SJCRH30 (cell line): ENCODE data around the gene MUC15. TPM values are rescaled to one million over a fixed set of nuclear protein-coding genes. Genes with fewer than 3 reads are reported as not detected.
"Not testable (repeated sequence)": the region's sequence is repeated elsewhere in the genome, so short reads cannot be mapped to it uniquely, and the experiment has no call there.

Experiments used
- DNase-seq, 2 experiments: peaks; one replicate each; pipeline ENCODE4 v3.0.0-alpha.2; 2015 to 2020
- H3K27ac ChIP-seq: fragments of 250-450 bp; sonication (Bioruptor Pico); 2 replicates; pipeline ENCODE4 v1.5.1; 2020; ENCODE audit warnings: mild to moderate bottlenecking, moderate library complexity
- H3K27me3 ChIP-seq: fragments of 250-450 bp; sonication (Bioruptor Pico); 2 replicates; pipeline ENCODE4 v1.5.1; 2020; ENCODE audit warnings: mild to moderate bottlenecking, moderate library complexity
- H3K36me3 ChIP-seq: fragments of 250-450 bp; sonication (Bioruptor Pico); 2 replicates; pipeline ENCODE4 v1.5.1; 2020; ENCODE audit warnings: mild to moderate bottlenecking, moderate library complexity
- H3K4me1 ChIP-seq: fragments of 250-450 bp; sonication (Bioruptor Pico); 2 replicates; pipeline ENCODE4 v1.5.1; 2020; ENCODE audit warnings: mild to moderate bottlenecking, moderate library complexity
- H3K4me3 ChIP-seq: fragments of 250-450 bp; sonication (Bioruptor Pico); 2 replicates; pipeline ENCODE4 v1.5.1; 2020; ENCODE audit warnings: mild to moderate bottlenecking, moderate library complexity
- H3K9me3 ChIP-seq: fragments of 250-450 bp; sonication (Bioruptor Pico); replicated peaks from 2 replicates; pipeline ENCODE4 v1.5.1; 2020; ENCODE audit warnings: mild to moderate bottlenecking, moderate library complexity
- total RNA-seq: library from RNA; depleted of rRNA; stranded (reverse); fragments of >200 nt; shearing (Covaris generic); gene quantifications from 2 replicates; pipeline ENCODE4 v1.2.3, GENCODE V29; 2014; rRNA removed

MUC15 gene, protein sequence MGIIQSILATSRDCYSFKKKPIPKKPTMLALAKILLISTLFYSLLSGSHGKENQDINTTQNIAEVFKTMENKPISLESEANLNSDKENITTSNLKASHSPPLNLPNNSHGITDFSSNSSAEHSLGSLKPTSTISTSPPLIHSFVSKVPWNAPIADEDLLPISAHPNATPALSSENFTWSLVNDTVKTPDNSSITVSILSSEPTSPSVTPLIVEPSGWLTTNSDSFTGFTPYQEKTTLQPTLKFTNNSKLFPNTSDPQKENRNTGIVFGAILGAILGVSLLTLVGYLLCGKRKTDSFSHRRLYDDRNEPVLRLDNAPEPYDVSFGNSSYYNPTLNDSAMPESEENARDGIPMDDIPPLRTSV
- not detected in 2 replicates for total RNA-seq

DNA sequence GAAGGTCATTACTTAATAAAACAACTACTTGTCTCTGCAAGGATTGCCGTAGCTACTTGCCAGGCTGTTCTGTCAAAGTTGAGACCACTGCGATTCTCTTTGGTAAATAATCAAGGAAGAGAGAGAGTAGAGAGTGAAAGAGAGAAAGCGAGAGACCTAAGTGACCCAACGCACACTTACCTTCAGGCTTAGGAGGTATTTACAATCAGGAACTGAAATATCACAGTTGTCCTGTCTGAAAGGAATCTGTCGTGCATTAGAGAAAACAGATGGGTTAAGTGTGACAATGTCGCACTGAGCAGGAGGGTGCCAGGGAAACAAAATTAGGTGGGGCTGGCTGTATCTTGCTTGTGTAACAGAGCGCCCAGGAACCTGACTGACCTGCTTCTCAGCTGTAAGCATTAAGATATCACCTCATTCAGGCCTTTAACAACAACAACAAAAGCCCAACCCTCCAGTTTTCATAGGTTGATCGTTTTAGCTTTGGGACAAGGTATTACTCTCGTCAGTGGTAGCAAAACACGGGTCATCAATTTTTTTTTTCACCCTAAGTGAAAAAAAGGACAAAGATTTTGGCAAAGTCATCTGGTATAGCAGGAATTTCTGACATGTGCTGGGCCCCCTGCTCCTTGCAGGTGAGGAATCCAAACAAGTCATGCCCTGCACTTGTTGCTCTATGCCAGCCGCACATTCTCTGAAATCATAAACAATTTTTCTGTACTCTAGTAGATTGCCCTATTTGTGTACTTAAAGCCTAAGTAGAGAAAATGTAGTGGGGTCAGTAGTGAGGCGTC is at the start of gene MUC15:
TSS of gene MUC15 (minus strand) at position 403 of the 794 bp plus-strand sequence. CDS start 5,169 bp downstream, outside the sequence.
- H3K27me3 ChIP-seq = no peaks in the 10 kb centered on the region; the same call in 1 of the 2 replicates
- no peaks in the 10 kb centered on the region for H3K9me3 ChIP-seq
- H3K27ac ChIP-seq = no peak within 1 kb of the TSS
- no peaks in the 10 kb centered on the region for H3K4me1 ChIP-seq
- no peaks in the 10 kb centered on the region for H3K36me3 ChIP-seq
- DNase-seq = no peak
- no peak within 1 kb of the TSS for H3K4me3 ChIP-seq

DNA sequence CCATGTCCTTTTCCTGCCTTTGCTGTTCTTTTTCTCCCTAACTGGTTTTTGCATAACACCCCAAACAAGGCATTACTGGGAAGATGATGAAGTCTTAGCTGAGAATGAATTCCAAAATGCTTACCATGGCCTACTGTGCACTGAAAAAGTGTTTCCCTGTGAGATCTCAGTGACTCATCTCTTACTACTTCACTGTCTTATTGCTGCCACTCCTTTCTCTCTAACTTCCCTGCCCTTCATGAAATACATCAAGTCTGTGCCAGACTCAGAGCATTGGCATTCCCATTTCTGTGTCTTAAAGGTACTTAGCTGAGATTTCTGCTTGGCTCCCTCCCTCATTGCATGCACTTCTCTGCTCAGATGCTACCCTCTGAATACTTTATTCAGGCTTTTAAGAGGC is 49.1 kb upstream of the MUC15 start:
- no peak for DNase-seq
- H3K9me3 ChIP-seq = no peaks in the 10 kb centered on the region
- H3K27me3 ChIP-seq = no peaks in the 10 kb centered on the region
- H3K4me3 ChIP-seq = no peak overlapping the region
- no peaks in the 10 kb centered on the region for H3K36me3 ChIP-seq
- no peak overlapping the region for H3K27ac ChIP-seq
- H3K4me1 ChIP-seq = no peaks in the 10 kb centered on the region

DNA sequence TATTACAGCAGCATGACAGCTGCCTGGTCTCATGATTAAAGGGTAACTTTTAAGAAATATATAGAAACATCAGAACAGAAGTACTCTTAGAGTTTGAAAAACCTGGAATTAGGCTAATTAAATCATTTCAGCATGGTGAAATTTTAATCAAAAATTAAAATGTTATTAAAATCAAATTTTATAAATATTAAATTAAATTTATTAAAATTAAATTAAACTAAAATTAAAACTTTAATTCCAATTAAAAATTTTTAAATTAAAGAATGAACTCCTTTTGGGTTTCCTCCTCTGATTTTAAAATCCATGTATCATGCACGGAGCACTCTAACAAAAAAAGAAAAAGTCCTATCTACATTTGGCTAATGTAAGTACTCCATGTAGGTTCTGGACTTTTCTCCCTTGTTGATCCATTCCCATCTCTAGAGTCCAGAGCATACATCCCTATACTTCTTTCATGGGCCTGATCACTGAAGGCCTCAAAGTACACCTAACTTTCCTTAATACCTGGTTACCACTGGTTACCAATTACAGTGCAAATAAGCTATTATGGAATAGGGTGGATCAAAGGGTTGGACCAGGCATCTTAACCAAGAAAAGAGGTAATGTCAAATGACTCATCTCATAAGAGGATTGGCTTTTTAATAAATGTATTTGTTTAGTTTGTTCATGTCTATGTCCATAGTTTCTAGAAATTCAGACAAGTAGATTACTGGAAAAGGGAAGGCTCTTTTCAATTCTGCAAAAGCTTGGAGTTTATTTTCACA is 48.4 kb upstream of the MUC15 start:
- Histone ChIP-seq H3K36me3 (no peaks in the 10 kb centered on the region), H3K27ac (no peak overlapping the region), H3K4me1 (no peaks in the 10 kb centered on the region), H3K4me3 (no peak overlapping the region), H3K27me3 (no peaks in the 10 kb centered on the region), H3K9me3 (no peaks in the 10 kb centered on the region)
- no peak for DNase-seq

DNA sequence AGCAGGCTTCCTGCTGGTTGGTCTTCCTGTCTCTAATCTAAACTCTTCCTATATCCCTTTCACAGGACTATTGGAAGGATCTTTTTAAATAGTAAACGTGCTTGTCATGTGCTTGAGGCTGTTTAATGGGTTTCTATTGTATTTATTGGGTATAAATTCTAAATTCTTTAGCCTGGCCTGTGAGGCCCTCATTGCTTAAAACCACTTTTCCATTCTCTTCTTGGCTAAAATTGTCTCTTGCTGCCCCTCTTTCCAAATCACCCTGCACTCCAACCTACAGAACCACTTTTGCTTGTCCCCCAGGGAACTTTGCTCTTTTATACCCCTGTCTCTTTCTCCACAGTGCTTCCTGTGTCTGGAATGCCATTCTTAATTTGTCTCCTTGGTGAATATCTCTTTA is 46.4 kb upstream of the MUC15 start:
- H3K36me3 ChIP-seq = no peaks in the 10 kb centered on the region
- H3K27ac ChIP-seq = no peak overlapping the region
- DNase-seq = no peak
- no peaks in the 10 kb centered on the region for H3K27me3 ChIP-seq
- no peak overlapping the region for H3K4me3 ChIP-seq
- H3K4me1 ChIP-seq = no peaks in the 10 kb centered on the region
- H3K9me3 ChIP-seq = no peaks in the 10 kb centered on the region

DNA sequence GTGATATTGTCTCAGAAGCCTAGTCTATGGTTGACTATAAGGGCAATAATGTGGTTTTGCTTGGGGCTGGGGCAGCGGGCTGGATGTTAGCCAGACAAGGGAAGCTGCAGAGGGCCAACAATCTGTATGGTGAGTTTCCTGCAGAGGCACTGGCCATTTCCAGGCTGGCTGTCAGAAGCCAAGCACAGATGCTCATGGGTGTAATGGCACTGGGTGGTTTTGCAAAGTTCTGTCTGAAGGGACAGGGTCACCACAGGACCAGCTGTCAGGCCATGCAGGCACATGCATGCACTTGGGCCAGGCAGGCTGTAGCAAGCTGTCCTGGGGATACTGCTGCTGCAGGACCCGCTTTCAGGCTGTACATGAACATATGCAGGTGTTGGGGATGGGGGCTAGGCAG is 41.7 kb upstream of the MUC15 start:
- H3K9me3 ChIP-seq = no peaks in the 10 kb centered on the region; the same call in 1 of the 2 replicates
- no peak overlapping the region for H3K4me3 ChIP-seq
- H3K36me3 ChIP-seq = no peaks in the 10 kb centered on the region
- no peak for DNase-seq
- no peaks in the 10 kb centered on the region for H3K4me1 ChIP-seq
- H3K27ac ChIP-seq = no peak overlapping the region
- no peaks in the 10 kb centered on the region for H3K27me3 ChIP-seq

DNA sequence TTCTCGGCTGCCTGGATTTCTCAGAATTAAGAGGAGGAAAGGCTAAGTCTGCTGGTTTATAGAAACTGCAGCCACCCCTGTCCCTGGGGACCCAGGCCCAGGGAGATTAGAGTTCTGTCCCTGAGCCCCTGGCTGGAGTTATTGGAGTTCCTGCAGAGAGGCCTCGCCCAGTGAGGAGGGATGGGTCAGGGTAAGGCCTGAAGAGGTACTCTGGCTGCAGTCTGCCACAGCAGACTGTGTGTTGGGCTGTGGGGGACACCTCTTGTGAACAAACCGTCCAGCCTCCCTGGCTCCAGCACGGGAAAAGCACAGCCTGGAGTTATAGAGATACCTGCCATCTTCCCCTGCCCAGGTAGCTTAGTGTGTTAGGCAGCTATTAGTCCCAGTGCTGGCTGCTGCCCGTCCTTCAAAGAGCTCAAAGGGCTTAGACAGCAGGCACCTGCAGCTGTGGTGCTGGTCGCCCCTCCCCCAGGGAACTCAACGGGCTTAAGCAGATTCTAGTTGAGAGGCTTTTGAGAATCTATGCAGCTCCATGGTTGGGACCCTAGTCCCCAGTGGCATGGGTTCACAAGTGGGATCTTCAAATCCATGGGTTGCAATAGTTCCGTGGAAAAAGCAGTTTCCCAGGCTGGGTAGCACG is 36.6 kb upstream of the MUC15 start:
- Histone ChIP-seq H3K27me3 (no peaks in the 10 kb centered on the region), H3K4me3 (no peak overlapping the region), H3K27ac (no peak overlapping the region), H3K36me3 (no peaks in the 10 kb centered on the region), H3K4me1 (no peaks in the 10 kb centered on the region), H3K9me3 (no peaks in the 10 kb centered on the region; the same call in 1 of the 2 replicates)
- DNase-seq = no peak

DNA sequence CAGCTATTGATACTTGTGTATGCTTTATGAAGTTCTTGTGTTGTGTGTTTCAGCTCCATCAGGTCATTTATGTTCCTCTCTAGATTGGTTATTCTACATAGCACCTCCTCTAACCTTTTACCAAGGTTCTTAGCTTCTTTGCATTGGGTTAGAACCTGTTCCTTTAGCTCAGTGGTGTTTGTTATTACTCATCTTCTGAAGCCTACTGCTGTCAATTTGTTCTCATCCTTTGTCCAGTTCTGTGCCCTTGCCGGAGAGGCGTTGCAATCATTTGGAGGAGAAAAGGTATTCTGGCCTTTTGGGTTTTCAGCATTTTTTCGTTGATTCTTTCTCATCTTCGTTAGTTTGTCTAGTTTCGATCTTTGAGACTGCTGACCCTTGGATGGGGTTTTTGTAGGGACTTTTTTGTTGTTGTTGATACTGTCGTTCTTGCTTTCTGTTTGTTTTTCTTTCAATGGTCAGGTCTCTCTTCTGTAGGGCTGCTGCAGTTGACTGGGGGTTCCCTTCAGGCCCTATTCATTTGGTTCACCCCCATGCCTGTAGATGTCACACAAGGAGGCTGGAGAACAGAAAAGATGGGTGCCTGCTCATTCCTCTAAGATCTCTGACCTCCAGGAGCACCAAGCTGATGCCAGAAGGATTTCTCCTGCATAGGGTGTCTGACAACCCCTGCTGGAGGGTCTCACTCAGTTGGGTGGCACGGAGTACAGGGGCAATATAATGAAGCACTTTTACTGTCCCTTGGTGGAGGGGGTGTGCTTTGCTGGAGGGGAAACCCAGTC is 35.9 kb upstream of the MUC15 start:
- no peak overlapping the region for H3K4me3 ChIP-seq
- no peaks in the 10 kb centered on the region for H3K36me3 ChIP-seq
- no peak for DNase-seq
- H3K9me3 ChIP-seq = no peaks in the 10 kb centered on the region; the same call in 1 of the 2 replicates
- no peak overlapping the region for H3K27ac ChIP-seq
- H3K27me3 ChIP-seq = no peaks in the 10 kb centered on the region
- no peaks in the 10 kb centered on the region for H3K4me1 ChIP-seq

DNA sequence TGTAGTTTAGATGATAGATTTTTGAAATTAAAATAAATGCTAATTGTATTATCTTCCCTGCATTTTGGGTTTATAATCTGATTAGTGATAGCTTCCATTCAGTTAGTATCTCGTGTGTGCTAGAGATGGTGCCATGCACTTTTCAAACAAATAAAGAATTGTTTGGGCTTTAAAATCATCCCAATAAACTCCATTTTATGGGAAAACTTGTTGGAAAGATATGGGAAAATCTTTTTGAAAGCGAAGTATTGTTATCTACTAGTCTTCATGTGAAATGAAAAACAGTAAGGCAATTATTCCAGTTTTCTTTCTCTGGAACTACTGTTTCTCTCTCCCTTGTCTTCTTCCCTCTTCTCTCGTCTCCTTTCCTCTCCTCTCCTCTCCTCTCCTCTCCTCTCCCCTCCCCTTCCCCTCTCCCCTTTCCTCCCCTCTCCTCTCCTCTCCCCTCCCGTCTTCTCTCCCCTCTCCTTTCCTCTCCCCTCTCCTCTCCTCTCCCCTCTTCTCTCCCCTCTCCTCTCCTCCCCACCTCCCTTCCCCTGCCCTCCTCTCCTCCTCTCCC is 27.9 kb upstream of the MUC15 start:
- no peaks in the 10 kb centered on the region for H3K9me3 ChIP-seq
- H3K4me1 ChIP-seq = no peaks in the 10 kb centered on the region

DNA sequence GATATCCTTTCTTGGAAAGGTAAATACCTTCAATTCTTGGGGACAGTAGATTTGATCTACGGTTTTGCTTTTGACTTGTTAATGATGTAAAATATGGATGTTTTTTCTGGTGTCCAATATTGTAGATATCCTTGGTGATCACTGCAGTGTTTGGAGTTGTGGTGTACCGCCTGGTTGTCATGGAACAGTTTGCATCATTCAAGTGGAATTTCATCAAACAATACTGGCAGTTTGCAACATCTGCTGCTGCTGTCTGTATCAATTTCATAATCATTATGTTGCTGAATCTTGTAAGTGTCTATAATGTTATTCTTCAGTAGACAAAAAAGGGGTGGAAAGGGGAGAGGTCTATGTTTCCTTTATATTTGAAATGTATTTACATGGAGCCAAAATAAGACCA is 27.4 kb upstream of the MUC15 start:
- no peaks in the 10 kb centered on the region for H3K9me3 ChIP-seq
- DNase-seq = peak in 1 of 2 experiments; percentile 4

More for the DNA sequence above, 27.9 kb upstream of the MUC15 start:
- H3K36me3 ChIP-seq = no peaks in the 10 kb centered on the region
- H3K27me3 ChIP-seq = no peaks in the 10 kb centered on the region
- H3K4me3 ChIP-seq = no peak overlapping the region
- no peak overlapping the region for H3K27ac ChIP-seq
- no peak for DNase-seq

DNA sequence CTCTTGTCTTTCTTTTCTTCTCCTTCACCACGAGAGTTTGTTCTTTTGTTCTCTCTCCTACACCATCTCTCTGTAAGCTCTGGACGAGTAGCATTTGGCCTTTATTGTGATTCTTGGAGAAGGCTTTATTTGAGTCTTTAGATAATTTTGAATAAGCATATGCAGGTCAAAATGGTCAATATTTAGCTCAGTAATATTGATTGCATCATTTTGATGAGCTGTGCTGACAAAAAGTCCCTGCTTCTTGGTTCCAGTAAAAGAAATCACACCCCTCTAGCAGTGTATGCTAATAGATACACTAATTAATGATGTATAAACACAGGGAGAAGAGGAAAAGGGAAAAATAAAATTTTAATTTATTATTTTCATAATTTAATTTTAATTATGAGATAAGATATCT is 25.8 kb upstream of the MUC15 start:
- Histone ChIP-seq H3K4me1 (no peaks in the 10 kb centered on the region), H3K4me3 (no peak overlapping the region), H3K27ac (no peak overlapping the region), H3K27me3 (no peaks in the 10 kb centered on the region), H3K36me3 (no peaks in the 10 kb centered on the region), H3K9me3 (no peaks in the 10 kb centered on the region)
- no peak for DNase-seq

More for the DNA sequence above, 27.4 kb upstream of the MUC15 start:
- Histone ChIP-seq H3K27me3 (no peaks in the 10 kb centered on the region), H3K4me1 (no peaks in the 10 kb centered on the region), H3K36me3 (no peaks in the 10 kb centered on the region), H3K4me3 (no peak overlapping the region), H3K27ac (no peak overlapping the region)

DNA sequence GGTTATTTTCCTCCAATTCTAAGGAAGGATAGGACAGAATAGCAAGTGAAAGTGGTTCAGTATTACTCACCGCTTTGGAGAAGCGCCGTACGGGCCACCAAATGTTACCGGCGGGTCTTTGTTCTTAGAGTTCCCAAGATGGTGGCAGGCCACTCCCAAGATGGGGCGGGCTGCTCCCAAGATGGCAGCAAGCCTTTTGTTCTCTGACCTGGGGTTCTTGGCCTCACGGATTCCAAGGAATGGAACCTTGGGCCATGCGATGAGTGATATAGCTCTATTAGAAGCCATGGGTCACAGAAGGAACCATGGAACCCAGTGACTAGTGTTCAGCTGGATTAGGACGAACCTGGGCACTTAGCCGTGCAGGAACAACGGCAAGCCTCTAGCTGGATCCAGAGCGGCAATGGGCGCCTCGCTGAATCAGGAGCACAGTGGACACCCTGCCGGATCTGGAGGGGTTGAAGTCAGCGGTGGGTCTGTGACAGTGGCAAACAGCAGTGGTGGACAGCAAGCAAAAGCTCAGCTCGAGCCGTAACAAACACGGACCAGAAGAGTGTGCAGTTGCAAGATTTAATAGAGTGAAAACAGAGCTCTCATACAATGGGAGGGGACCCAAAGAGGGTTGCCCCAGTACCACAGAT is 25.1 kb upstream of the MUC15 start:
- H3K4me3 ChIP-seq = not testable (repeated sequence)

DNA sequence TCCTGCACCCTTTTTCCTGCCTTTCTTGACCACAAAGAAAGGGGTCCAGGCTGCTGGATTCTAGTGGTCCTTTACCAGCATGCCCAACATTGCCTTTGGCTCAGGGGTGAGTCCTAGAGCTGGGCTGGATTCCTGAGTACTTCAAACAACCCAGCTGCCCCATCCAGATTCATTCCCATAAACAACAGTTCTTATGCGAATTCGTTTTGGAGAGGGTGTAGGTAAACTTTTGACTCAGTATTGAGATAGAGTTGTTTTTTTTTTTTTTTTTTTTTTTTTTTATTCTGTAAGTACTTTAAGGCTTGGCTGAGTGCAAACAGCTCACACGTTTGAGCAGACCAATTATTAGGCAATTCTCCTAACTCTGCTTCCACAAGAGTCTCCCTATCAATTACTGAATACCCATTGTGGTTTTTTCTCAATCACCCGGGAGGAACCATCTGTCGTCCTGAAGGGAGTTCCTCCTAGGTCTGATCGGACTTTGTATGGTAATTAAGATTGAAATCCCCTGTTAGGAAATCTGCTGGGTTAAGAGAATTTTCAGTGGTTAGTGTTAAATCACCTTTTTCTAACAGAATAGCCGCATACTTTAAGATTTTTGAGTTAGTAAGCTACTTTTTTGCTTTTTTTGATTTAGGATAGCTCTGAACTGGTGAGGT is 23.3 kb upstream of the MUC15 start:
- H3K4me1 ChIP-seq, H3K36me3 ChIP-seq, H3K27me3 ChIP-seq, H3K27ac ChIP-seq, DNase-seq, H3K4me3 ChIP-seq, H3K9me3 ChIP-seq: not testable (repeated sequence)

More for the DNA sequence above, 25.1 kb upstream of the MUC15 start:
- not testable (repeated sequence) for H3K27me3 ChIP-seq, DNase-seq, H3K9me3 ChIP-seq, H3K36me3 ChIP-seq, H3K27ac ChIP-seq, H3K4me1 ChIP-seq

DNA sequence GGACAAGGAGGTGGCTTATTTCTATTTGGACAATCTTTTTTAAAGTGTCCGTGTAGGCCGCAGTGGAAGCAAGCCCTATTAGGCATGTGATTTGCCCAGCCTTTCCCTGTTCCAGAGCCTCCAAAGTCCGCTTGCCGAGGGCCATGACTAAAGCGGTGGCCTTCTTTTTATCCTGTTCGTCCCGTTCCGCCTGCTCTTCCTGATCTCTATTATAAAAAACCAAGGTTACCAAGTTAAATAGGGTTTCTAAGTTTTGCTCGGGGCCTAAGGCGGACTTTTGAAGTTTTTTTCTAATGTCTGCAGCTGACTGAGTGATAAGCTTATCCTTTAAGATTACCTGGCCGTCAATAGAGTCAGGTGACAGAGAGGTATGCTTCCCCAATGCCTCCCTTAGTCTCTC is 21.6 kb upstream of the MUC15 start:
- Histone ChIP-seq H3K9me3 (no peaks in the 10 kb centered on the region), H3K4me1 (no peaks in the 10 kb centered on the region), H3K36me3 (no peaks in the 10 kb centered on the region), H3K27me3 (peaks cover 3% of the 10 kb centered on the region; the same call in 1 of the 2 replicates), H3K27ac (no peak overlapping the region), H3K4me3 (no peak overlapping the region)
- no peak for DNase-seq
